Measurements from ENCODE around the gene ARHGAP29. TPM values are rescaled to one million over a fixed set of nuclear protein-coding genes. Genes with fewer than 3 reads are reported as not detected.

ARHGAP29 gene
- total and polyA plus RNA-seq, 2 experiments from 2014 or later: 4.6 to 6.9 TPM

DNA sequence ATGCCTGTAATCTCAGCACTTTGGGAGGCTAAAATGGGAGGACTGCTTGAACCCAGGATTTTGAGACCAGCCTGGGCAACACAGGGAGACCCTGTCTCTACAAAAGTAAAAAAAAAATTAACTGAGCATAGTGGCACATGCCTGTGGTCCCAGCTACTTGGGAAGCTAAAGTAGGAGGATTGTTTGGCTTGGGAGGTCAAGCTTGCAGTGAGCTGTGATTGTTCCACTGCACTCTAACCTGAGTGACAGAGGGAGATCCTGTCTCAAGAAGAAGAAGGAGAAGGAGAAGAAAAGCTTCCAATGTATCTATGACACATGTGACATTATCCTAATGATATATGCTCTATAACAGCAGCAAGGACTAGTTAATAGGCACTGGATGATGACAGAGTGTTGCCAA lies 20.1 kb upstream of the ARHGAP29 start (continued):
- TF ChIP-seq, protein P1, sequence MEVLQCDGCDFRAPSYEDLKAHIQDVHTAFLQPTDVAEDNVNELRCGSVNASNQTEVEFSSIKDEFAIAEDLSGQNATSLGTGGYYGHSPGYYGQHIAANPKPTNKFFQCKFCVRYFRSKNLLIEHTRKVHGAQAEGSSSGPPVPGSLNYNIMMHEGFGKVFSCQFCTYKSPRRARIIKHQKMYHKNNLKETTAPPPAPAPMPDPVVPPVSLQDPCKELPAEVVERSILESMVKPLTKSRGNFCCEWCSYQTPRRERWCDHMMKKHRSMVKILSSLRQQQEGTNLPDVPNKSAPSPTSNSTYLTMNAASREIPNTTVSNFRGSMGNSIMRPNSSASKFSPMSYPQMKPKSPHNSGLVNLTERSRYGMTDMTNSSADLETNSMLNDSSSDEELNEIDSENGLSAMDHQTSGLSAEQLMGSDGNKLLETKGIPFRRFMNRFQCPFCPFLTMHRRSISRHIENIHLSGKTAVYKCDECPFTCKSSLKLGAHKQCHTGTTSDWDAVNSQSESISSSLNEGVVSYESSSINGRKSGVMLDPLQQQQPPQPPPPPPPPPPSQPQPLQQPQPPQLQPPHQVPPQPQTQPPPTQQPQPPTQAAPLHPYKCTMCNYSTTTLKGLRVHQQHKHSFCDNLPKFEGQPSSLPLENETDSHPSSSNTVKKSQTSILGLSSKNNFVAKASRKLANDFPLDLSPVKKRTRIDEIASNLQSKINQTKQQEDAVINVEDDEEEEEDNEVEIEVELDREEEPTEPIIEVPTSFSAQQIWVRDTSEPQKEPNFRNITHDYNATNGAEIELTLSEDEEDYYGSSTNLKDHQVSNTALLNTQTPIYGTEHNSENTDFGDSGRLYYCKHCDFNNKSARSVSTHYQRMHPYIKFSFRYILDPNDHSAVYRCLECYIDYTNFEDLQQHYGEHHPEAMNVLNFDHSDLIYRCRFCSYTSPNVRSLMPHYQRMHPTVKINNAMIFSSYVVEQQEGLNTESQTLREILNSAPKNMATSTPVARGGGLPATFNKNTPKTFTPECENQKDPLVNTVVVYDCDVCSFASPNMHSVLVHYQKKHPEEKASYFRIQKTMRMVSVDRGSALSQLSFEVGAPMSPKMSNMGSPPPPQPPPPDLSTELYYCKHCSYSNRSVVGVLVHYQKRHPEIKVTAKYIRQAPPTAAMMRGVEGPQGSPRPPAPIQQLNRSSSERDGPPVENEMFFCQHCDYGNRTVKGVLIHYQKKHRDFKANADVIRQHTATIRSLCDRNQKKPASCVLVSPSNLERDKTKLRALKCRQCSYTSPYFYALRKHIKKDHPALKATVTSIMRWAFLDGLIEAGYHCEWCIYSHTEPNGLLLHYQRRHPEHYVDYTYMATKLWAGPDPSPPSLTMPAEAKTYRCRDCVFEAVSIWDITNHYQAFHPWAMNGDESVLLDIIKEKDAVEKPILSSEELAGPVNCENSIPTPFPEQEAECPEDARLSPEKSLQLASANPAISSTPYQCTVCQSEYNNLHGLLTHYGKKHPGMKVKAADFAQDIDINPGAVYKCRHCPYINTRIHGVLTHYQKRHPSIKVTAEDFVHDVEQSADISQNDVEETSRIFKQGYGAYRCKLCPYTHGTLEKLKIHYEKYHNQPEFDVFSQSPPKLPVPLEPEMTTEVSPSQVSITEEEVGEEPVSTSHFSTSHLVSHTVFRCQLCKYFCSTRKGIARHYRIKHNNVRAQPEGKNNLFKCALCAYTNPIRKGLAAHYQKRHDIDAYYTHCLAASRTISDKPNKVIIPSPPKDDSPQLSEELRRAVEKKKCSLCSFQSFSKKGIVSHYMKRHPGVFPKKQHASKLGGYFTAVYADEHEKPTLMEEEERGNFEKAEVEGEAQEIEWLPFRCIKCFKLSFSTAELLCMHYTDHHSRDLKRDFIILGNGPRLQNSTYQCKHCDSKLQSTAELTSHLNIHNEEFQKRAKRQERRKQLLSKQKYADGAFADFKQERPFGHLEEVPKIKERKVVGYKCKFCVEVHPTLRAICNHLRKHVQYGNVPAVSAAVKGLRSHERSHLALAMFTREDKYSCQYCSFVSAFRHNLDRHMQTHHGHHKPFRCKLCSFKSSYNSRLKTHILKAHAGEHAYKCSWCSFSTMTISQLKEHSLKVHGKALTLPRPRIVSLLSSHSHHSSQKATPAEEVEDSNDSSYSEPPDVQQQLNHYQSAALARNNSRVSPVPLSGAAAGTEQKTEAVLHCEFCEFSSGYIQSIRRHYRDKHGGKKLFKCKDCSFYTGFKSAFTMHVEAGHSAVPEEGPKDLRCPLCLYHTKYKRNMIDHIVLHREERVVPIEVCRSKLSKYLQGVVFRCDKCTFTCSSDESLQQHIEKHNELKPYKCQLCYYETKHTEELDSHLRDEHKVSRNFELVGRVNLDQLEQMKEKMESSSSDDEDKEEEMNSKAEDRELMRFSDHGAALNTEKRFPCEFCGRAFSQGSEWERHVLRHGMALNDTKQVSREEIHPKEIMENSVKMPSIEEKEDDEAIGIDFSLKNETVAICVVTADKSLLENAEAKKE (CRISPR knock-in tag; IDR thresholded peaks at IDR 0.05): no peak
- TF ChIP-seq, protein P2, sequence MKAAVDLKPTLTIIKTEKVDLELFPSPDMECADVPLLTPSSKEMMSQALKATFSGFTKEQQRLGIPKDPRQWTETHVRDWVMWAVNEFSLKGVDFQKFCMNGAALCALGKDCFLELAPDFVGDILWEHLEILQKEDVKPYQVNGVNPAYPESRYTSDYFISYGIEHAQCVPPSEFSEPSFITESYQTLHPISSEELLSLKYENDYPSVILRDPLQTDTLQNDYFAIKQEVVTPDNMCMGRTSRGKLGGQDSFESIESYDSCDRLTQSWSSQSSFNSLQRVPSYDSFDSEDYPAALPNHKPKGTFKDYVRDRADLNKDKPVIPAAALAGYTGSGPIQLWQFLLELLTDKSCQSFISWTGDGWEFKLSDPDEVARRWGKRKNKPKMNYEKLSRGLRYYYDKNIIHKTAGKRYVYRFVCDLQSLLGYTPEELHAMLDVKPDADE (IDR thresholded peaks at IDR 0.05): no peak
- TF ChIP-seq CREB1 (CRISPR knock-in tag; IDR thresholded peaks at IDR 0.05; ENCODE audit: low read depth): no peak

DNA sequence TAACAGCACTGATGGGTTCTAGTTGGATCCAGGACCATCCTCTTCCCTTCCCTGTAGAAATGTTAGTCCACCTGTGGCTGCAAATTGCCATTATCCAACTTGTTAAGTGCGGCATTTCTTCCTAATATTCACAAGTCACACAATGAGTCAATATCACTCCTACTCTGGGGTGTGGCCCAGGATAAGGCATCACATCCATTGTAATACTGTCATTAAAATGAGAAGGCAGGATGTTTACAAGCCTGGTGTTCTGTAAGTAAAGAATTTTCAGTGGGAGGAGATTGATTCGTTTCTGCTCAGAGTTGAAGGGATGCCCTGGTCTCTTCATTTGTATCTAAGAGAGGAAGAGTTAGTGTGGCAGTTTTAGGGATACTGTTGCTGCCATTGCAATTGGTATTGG lies 18.1 kb upstream of the ARHGAP29 start:
- Histone ChIP-seq H3K4me1 (ENCODE audit: insufficient read depth) (peaks cover 9% of the 10 kb centered on the region; the same call in 1 of the 2 replicates), H3K27ac (ENCODE audit: low read depth) (no peak overlapping the region), H2AFZ (no peak overlapping the region), H4K20me1 (replicated peaks; ENCODE audit: insufficient read depth) (peaks cover 8% of the 10 kb centered on the region), H3K9me2 (ENCODE audit: insufficient read depth) (no peaks in the 10 kb centered on the region), H3K27me3 (ENCODE audit: insufficient read depth) (peaks cover 95% of the 10 kb centered on the region), H3K79me2 (replicated peaks; ENCODE audit: insufficient read depth) (no peaks in the 10 kb centered on the region), H3K4me2 (no peak overlapping the region), H3K4me3 (no peak overlapping the region), H3F3A (replicated peaks; ENCODE audit: low read depth) (no peaks in the 10 kb centered on the region), H3K36me3 (ENCODE audit: insufficient read depth) (no peaks in the 10 kb centered on the region)
- Mint-ChIP-seq H3K4me1 (peaks cover 11% of the 10 kb centered on the region), H3K27ac (no peak overlapping the region), H3K9me3 (no peaks in the 10 kb centered on the region), H3K4me3 (no peak overlapping the region), H3K36me3 (ENCODE audit: low read depth) (no peaks in the 10 kb centered on the region), H3K27me3 (ENCODE audit: insufficient read depth, low read depth, poor library complexity) (peaks cover 44% of the 10 kb centered on the region)
- no peak for ATAC-seq
- DNase-seq (ENCODE audit: low spot score): no peak
- TF ChIP-seq NANOG (IDR thresholded peaks at IDR 0.05; ENCODE audit: borderline replicate concordance): no peak
- TF ChIP-seq ZNF114 (CRISPR knock-in tag; IDR thresholded peaks at IDR 0.05): no peak
- TF ChIP-seq, protein P2 (IDR thresholded peaks at IDR 0.05): no peak
- TF ChIP-seq EZH2 (IDR thresholded peaks at IDR 0.05; ENCODE audit: low read depth, unreplicated experiment): no peak
- no peak for TF ChIP-seq POLR2AphosphoS5 (IDR thresholded peaks at IDR 0.05; ENCODE audit: low read depth)
- TF ChIP-seq STAT1 (IDR thresholded peaks at IDR 0.05; ENCODE audit: unreplicated experiment): no peak
- TF ChIP-seq CREB1 (CRISPR knock-in tag; IDR thresholded peaks at IDR 0.05; ENCODE audit: low read depth): no peak
- TF ChIP-seq EZH2phosphoT487 (IDR thresholded peaks at IDR 0.05; ENCODE audit: unreplicated experiment): no peak
- TF ChIP-seq, protein P3, sequence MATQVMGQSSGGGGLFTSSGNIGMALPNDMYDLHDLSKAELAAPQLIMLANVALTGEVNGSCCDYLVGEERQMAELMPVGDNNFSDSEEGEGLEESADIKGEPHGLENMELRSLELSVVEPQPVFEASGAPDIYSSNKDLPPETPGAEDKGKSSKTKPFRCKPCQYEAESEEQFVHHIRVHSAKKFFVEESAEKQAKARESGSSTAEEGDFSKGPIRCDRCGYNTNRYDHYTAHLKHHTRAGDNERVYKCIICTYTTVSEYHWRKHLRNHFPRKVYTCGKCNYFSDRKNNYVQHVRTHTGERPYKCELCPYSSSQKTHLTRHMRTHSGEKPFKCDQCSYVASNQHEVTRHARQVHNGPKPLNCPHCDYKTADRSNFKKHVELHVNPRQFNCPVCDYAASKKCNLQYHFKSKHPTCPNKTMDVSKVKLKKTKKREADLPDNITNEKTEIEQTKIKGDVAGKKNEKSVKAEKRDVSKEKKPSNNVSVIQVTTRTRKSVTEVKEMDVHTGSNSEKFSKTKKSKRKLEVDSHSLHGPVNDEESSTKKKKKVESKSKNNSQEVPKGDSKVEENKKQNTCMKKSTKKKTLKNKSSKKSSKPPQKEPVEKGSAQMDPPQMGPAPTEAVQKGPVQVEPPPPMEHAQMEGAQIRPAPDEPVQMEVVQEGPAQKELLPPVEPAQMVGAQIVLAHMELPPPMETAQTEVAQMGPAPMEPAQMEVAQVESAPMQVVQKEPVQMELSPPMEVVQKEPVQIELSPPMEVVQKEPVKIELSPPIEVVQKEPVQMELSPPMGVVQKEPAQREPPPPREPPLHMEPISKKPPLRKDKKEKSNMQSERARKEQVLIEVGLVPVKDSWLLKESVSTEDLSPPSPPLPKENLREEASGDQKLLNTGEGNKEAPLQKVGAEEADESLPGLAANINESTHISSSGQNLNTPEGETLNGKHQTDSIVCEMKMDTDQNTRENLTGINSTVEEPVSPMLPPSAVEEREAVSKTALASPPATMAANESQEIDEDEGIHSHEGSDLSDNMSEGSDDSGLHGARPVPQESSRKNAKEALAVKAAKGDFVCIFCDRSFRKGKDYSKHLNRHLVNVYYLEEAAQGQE (IDR thresholded peaks at IDR 0.05; ENCODE audit: unreplicated experiment): no peak
- TF ChIP-seq, protein P4, sequence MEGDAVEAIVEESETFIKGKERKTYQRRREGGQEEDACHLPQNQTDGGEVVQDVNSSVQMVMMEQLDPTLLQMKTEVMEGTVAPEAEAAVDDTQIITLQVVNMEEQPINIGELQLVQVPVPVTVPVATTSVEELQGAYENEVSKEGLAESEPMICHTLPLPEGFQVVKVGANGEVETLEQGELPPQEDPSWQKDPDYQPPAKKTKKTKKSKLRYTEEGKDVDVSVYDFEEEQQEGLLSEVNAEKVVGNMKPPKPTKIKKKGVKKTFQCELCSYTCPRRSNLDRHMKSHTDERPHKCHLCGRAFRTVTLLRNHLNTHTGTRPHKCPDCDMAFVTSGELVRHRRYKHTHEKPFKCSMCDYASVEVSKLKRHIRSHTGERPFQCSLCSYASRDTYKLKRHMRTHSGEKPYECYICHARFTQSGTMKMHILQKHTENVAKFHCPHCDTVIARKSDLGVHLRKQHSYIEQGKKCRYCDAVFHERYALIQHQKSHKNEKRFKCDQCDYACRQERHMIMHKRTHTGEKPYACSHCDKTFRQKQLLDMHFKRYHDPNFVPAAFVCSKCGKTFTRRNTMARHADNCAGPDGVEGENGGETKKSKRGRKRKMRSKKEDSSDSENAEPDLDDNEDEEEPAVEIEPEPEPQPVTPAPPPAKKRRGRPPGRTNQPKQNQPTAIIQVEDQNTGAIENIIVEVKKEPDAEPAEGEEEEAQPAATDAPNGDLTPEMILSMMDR (conservative IDR thresholded peaks at IDR 0.05; ENCODE audit: low read depth in 2 of 2): no peak

Data from GM23338 (cell line).